ENCODE data around the gene NKTR.

The NKTR gene

GRCh38 chr3:42662037-42662812 is 61.7 kb downstream of the NKTR start:
- DNase-seq (ENCODE audit: low read depth in 2 of 2), result no peak

DNA sequence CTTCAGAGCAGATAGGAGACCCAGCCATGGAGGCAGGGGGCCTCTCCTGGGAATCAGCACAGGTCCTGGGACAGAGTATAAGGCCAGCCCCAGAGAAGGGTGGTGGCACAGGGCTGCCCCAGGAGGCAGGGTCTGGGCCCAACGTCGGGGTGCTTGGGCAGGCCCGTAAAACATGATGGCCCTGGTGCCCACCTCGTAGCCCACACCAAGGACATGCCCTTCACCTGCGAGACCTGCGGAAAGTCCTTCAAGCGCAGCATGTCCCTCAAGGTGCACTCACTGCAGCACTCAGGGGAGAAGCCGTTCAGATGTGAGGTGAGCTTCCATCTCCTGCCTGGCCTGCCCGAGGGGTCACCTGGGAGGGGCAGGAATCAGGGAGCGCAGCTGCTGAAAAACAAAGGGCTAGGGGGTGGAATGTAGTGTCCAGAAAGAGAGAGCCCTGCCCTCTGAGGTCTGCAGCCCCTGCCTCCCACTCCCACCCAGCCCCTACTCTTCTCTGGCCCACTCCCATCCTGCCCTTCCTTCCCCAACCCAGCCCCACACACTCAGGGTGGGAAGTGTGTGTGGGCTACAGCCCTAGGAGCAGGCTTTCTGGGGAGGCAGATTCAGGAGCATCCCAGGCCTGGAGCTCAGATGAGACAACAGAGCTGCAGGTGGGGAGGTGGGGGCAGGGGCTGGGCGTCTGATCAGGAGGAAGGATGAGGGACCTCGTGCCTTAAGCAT is 62.5 kb downstream of the NKTR start:
- DNase-seq (ENCODE audit: low read depth in 2 of 2), result no peak

GRCh38 chr3:42663581-42664437 is 63.3 kb downstream of the NKTR start:
- DNase-seq (ENCODE audit: low read depth in 2 of 2), result no peak

GRCh38 chr3:42664438-42664803 is 63.9 kb downstream of the NKTR start:
- DNase-seq (ENCODE audit: low read depth in 2 of 2), result no peak

GRCh38 chr3:42665050-42665878 is 64.8 kb downstream of the NKTR start:
- DNase-seq (ENCODE audit: low read depth in 2 of 2), result no peak

DNA sequence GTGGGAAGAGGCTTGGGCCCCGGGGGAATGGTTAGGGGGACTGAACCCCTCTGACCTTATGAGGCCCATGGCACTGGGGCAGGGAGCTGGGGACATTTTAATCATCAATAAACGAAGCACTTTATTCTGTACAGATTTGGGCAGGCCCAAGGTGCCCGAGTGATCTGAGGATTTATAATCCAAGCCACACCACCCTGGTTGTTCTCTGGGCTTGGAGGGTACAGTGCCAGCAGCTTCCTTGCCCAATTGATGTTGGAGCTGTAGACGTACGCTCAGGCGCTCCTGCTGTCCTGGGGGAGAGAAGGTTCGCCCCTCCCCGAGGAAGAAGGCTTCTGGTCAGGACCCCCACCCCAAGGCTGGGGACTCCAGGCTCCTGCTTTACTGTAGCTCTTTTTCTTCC is 65.5 kb downstream of the NKTR start:
- no peak for DNase-seq (ENCODE audit: low read depth in 2 of 2)

GRCh38 chr3:42666577-42666998 is 66.1 kb downstream of the NKTR start:
- DNase-seq (ENCODE audit: low read depth in 2 of 2), result no peak

DNA sequence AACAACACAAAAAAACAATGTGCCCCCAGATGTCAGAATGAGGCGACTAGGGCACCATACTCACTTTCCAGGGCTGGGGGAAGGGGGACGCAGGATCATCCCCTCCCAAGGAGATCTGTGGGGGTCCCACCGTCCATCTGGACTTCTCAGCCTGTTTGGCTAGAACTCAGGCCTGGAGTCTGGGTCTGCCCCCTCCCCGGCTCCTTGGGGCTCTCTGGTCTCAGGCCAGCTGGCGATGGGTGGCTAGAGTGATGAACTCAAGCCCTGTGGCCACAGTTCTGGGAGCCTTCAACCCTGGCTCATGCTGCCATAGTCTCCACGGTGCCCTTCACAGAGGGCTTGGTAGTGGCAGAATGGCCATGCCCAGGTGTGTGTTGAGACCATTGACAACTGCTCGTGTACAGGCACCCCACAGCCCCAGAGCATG is 66.6 kb downstream of the NKTR start:
- no peak for DNase-seq (ENCODE audit: low read depth in 2 of 2)

- no peak for DNase-seq (ENCODE audit: low read depth in 2 of 2)
Observed at GRCh38 chr3:42667523-42668412, 67.3 kb downstream of the NKTR start.

DNA sequence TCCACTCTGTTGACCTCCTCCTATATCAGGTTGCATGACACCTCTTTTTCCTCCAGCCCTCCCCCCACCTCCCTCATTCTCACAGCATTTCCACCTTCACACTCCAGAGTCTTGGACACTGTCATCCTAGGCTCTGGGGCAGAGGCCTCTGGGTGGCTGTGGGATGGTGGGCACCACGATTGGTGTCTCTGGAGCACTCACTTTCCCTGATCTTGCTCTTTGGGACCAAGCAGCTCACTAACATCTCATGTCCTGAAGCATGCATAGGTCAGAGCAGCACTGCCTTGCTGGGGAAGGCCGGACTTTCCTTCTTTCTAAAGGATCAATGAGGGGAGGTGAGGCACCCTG is 67.9 kb downstream of the NKTR start:
- no peak for DNase-seq (ENCODE audit: low read depth in 2 of 2)

GRCh38 chr3:42668793-42669217 is 68.3 kb downstream of the NKTR start:
- DNase-seq (ENCODE audit: low read depth in 2 of 2), result no peak

GRCh38 chr3:42670051-42670576 is 69.6 kb downstream of the NKTR start:
- no peak for DNase-seq (ENCODE audit: low read depth in 2 of 2)

GRCh38 chr3:42670670-42671069 is 70.2 kb downstream of the NKTR start:
- no peak for DNase-seq (ENCODE audit: low read depth in 2 of 2)

- DNase-seq (ENCODE audit: low read depth in 2 of 2), result no peak
Observed at GRCh38 chr3:42672515-42672914, 72.0 kb downstream of the NKTR start.

DNA sequence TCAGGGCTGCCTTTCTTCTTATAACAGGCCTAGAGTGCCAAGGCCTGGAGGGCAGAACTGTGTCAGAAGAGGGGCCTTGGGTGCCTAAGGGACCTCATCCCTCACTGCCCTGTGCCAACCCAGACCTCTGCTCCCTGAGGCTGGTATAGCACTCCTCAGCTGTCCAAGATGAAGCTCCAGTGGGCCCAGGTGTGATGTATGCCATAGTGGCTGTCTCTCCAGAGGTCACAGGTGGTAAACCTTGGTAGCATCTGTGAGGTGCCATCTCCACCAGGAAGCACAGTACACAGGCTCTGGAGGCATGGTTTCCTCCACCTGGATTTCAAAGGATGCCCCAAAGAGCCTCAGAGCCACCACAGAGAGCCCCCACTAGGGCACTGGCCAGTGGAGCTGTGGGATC is 72.6 kb downstream of the NKTR start:
- no peak for DNase-seq (ENCODE audit: low read depth in 2 of 2)

DNA sequence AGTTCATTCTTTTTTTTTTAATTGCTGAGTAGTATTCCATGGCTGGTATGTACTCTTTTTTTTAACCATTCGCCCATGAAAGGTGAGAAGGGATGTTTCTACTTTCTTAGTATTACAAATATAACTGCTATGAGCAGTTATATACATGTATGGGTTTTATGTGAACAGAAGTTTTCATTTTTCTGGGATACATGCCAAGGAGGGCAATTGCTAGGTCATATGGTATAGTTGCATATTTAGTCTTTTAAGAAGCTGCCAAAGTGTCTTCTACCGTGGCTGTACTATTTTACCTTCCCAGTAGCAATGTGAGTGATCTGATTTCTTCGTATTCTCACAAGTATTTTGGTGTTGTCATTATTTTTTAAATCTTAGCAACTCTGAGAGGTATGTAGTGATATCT is 73.7 kb downstream of the NKTR start:
- DNase-seq (ENCODE audit: low read depth in 2 of 2), result no peak

DNA sequence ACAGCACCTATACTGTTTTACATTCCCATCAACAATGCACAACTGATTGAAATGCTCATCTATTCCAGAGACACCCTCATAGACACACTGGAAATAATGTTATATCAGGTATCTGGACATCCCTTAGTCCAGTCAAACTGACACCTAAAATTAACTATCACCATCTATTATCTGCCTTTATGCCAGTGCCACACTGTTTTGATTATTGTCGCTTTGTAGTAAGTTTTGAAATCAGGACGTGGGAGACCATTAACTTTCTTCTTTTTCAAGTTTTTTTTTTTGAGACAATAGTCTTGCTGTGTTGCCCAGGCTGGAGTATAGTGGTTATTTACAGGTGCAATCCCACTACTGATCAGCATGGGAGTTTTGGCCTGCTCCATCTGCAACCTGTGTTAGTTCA is 75.4 kb downstream of the NKTR start:
- no peak for DNase-seq (ENCODE audit: low read depth in 2 of 2)

- no peak for DNase-seq (ENCODE audit: low read depth in 2 of 2)
Observed at GRCh38 chr3:42678447-42678846, 78.0 kb downstream of the NKTR start.

DNA sequence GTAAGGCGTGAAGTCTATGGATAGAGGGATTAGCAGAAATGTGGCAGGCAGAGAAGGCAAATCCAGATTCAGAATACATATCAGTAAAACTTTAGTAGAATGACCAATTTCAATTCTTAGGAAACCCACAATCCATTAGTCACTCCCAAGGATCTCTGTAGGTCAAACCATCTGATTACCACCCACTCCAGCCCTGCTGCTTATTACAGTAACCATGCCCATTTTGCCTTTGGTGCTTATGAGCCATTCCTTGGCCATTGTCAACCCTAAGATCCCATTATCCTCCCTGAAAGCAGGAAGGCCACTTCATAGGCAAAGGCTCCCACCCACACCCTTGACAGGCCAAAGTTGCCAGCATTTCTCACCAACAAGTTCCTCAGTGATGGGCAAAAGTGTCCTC is 79.8 kb downstream of the NKTR start:
- DNase-seq (ENCODE audit: low read depth in 2 of 2), result no peak

GRCh38 chr3:42680806-42681205 is 80.3 kb downstream of the NKTR start:
- no peak for DNase-seq (ENCODE audit: low read depth in 2 of 2)

All from stimulated activated CD8-positive, alpha-beta memory T cell treated with anti-CD3 and anti-CD28 coated beads, Interleukin-15, amount 100 ng/mL, for 4 hours (primary cell).